IPS-NIHi7 (cell line): ENCODE measurements around the gene SULT1C2.
"Not testable (repeated sequence)": the region's sequence is repeated elsewhere in the genome, so short reads cannot be mapped to it uniquely, and the experiment has no call there.

Experiments
- DNase-seq: peaks from one replicate; pipeline ENCODE4 v3.0.0; 2012; ENCODE audit warnings: mixed read lengths; ENCODE audit errors: extremely low spot score

Gene SULT1C2

GRCh38 chr2:108351889-108352288 is 63.2 kb downstream of the SULT1C2 start:
- no peak for DNase-seq

DNA sequence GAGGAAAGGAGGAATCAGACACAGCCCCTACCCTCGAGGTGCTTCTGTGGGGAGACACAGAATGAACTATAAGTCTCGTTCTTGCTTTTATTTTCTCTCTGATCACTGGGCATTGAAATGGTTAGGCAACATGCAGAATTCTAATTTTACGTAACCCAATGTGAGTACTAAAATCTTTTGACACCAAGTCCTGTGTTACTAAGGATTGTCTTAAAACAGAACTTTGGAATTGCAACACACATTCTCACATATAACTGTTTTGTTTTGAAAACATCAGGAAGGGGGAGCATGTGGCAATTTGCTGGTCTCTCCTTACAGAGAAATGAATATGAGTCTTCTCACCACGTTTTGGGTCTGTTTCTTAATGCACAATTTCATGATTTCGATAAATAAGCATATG is 65.4 kb downstream of the SULT1C2 start:
- no peak for DNase-seq

DNA sequence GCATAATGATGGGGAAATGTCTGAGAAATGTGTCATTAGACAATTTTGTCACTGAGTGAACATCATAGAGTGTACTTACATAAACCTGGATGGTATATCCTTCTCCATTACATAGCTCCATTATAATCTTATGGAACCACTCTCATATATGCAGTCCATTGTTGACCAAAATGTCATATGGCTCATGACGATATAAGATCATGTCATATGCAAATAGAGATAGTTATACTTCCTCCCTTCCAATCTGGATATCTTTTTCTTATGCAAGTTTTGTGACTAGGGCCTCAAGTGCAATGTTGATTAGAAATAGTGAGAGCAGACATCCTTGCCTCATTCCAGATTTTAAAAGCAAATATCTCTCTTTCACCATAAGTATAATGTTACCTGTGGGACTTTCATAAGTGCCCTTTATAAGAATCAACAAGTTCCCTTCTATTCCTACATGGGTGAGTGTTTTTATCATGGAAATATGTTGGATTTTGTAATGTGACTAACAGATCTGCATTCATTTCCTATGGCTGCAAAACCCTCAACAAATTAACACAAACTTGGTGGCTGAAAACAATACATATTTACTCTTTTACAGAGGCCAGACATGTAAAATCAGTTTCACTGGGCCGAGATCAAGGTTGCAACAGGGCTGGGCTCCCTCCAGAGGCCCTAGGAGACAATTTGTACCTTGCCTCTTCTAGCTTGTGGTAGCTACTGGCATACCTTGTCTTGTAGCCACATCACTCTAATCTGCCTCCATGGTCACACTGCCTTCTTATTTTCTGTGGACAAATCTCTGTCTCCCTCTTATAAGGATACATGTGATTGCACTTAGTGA is 67.4 kb downstream of the SULT1C2 start:
- no peak for DNase-seq

GRCh38 chr2:108359336-108359735 is 70.6 kb downstream of the SULT1C2 start:
- DNase-seq, result not testable (repeated sequence)
